ENCODE data around the gene WNK4. TPM values are rescaled to one million over a fixed set of nuclear protein-coding genes. Genes with fewer than 3 reads are reported as not detected.
A peak's percentile ranks its signal among the peaks of the same experiment; 100 is the strongest.
"Not testable (repeated sequence)": the region's sequence is repeated elsewhere in the genome, so short reads cannot be mapped to it uniquely, and the experiment has no call there.

The WNK4 gene
- total and polyA plus RNA-seq, 4 experiments from 2014 or later = 0.14 to 0.41 TPM; not detected in 2

GRCh38 chr17:42760652-42761581 lies 19.5 kb upstream of the WNK4 start, which contains the start of gene RAMP2:
Gene RAMP2 (plus strand): TSS chr17:42761227. CDS start chr17:42761262, 35 bp downstream.
- DNase-seq = no peak
- ChIA-PET POLR2A (ENCODE audit: partially characterized antibody) (interaction anchor here (3.1 kb wide), 1 partner anchor 13 kb away, joined by 13 read pairs; the partner anchor contains the start of gene VPS25), CTCF (ENCODE audit: partially characterized antibody) (interaction anchor here (0.6 to 3.6 kb wide), 7 partner anchors 11 to 183 kb away, joined by 3 to 35 read pairs (median 4); partner anchors contain the start of genes BECN1 and PSMC3IP)
- peaks cover 35 to 52% of the 10 kb centered on the region in 2 donors for H3K27me3 Mint-ChIP-seq
- H3K4me1 Mint-ChIP-seq = peaks cover 2 to 10% (median 4%) of the 10 kb centered on the region in 4 donors
- no peaks in the 10 kb centered on the region for H3K36me3 Mint-ChIP-seq
- H3K9me3 Mint-ChIP-seq = no peaks in the 10 kb centered on the region
- peak within 1 kb of the TSS; percentile 4 to 75 (median 48) for H3K4me3 Mint-ChIP-seq
- intact Hi-C loops (cut with micrococcal nuclease) = no loop called here
- H3K27ac Mint-ChIP-seq = peak within 1 kb of the TSS in 2 of 7 donors; percentile 36 to 46
- Histone ChIP-seq H3K9me3 (ENCODE audit: control insufficient read depth in 1 of 2, low read length in 2 of 2) (no peaks in the 10 kb centered on the region), H3K4me1 (ENCODE audit: insufficient read depth, low read length) (peaks cover 7% of the 10 kb centered on the region), H3K27me3 (ENCODE audit: insufficient read depth, low read length) (peaks cover 34% of the 10 kb centered on the region), H3K36me3 (ENCODE audit: insufficient read depth, low read length) (no peaks in the 10 kb centered on the region), H3K27ac (ENCODE audit: low read depth, low read length) (no peak within 1 kb of the TSS), H3K4me3 (ENCODE audit: low read length in 2 of 2) (no peak within 1 kb of the TSS)

DNA sequence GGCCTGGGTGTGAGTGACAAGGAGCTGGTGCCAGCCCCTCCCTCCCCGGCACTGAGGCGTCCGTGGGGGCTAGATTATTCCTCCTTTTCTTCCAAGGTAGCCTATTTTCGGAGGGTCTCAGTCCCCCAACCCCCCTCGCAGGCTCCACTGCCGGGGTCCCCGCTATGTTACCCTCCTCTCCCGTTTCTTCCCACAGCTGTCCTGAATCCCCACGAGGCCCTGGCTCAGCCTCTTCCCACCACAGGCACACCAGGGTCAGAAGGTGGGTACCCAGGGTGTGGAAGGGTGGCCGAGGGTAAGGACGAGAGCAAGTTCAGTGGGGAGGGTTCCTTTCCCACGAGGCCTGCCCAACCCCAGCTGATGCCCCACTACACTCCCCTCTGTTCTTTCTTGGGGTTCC lies 18.8 kb upstream of the WNK4 start:
- peaks cover 34% of the 10 kb centered on the region for H3K27me3 ChIP-seq (ENCODE audit: insufficient read depth, low read length)
- Mint-ChIP-seq H3K27ac (no peak overlapping the region), H3K36me3 (no peaks in the 10 kb centered on the region), H3K27me3 (peaks cover 30 to 48% of the 10 kb centered on the region in 2 donors), H3K4me1 (peaks cover 2 to 10% (median 4%) of the 10 kb centered on the region in 4 donors), H3K9me3 (no peaks in the 10 kb centered on the region), H3K4me3 (peak overlapping the region in 5 of 8 donors; percentile 10 to 70 (median 22))
- ChIA-PET POLR2A (ENCODE audit: partially characterized antibody) (interaction anchor here (3.1 kb wide), 1 partner anchor 12 kb away, joined by 13 read pairs; the partner anchor contains the start of gene VPS25), CTCF (ENCODE audit: partially characterized antibody) (interaction anchor here (2.9 to 3.6 kb wide), 2 partner anchors 43 to 184 kb away, joined by 20 to 35 read pairs; partner anchors contain the start of gene PSMC3IP)
- intact Hi-C loops (cut with micrococcal nuclease) = no loop called here
- no peak overlapping the region for H3K27ac ChIP-seq (ENCODE audit: low read depth, low read length)
- H3K9me3 ChIP-seq (ENCODE audit: control insufficient read depth in 1 of 2, low read length in 2 of 2) = no peaks in the 10 kb centered on the region
- peaks cover 7% of the 10 kb centered on the region for H3K4me1 ChIP-seq (ENCODE audit: insufficient read depth, low read length)
- H3K36me3 ChIP-seq (ENCODE audit: insufficient read depth, low read length) = no peaks in the 10 kb centered on the region
- DNase-seq = no peak
- no peak overlapping the region for H3K4me3 ChIP-seq (ENCODE audit: low read length in 2 of 2)

GRCh38 chr17:42766124-42766523 lies 14.3 kb upstream of the WNK4 start:
- H3K36me3 Mint-ChIP-seq = no peaks in the 10 kb centered on the region
- ChIA-PET POLR2A (ENCODE audit: partially characterized antibody) (no interaction called here), CTCF (ENCODE audit: partially characterized antibody) (interaction anchor here (1.9 kb wide), 1 partner anchor 47 kb away, joined by 6 read pairs; no protein-coding TSS in a partner anchor)
- no peak overlapping the region for H3K4me3 ChIP-seq (ENCODE audit: low read length in 2 of 2)
- no peaks in the 10 kb centered on the region for H3K36me3 ChIP-seq (ENCODE audit: insufficient read depth, low read length)
- peaks cover 23 to 36% of the 10 kb centered on the region in 2 donors for H3K27me3 Mint-ChIP-seq
- no peak overlapping the region for H3K27ac ChIP-seq (ENCODE audit: low read depth, low read length)
- H3K4me1 Mint-ChIP-seq = peaks cover 0 to 6% (median 2%) of the 10 kb centered on the region in 4 donors
- no peaks in the 10 kb centered on the region for H3K9me3 Mint-ChIP-seq
- no peak overlapping the region for H3K27ac Mint-ChIP-seq
- H3K9me3 ChIP-seq (ENCODE audit: control insufficient read depth in 1 of 2, low read length in 2 of 2) = no peaks in the 10 kb centered on the region
- peaks cover 4% of the 10 kb centered on the region for H3K4me1 ChIP-seq (ENCODE audit: insufficient read depth, low read length)
- peaks cover 26% of the 10 kb centered on the region for H3K27me3 ChIP-seq (ENCODE audit: insufficient read depth, low read length)
- DNase-seq = no peak
- intact Hi-C loops (cut with micrococcal nuclease) = no loop called here
- H3K4me3 Mint-ChIP-seq = no peak overlapping the region

GRCh38 chr17:42767512-42767911 lies 12.9 kb upstream of the WNK4 start:
- Mint-ChIP-seq H3K27ac (no peak overlapping the region), H3K27me3 (peaks cover 14 to 27% of the 10 kb centered on the region in 2 donors), H3K9me3 (no peaks in the 10 kb centered on the region), H3K4me3 (no peak overlapping the region), H3K4me1 (peaks cover 3 to 12% (median 8%) of the 10 kb centered on the region in 4 donors), H3K36me3 (no peaks in the 10 kb centered on the region)
- ChIA-PET CTCF (ENCODE audit: partially characterized antibody) (interaction anchor here (0.9 to 1.9 kb wide), 3 partner anchors 49 to 189 kb away, joined by 3 to 6 read pairs (median 4); partner anchors contain the start of gene PSMC3IP), POLR2A (ENCODE audit: partially characterized antibody) (no interaction called here)
- no peaks in the 10 kb centered on the region for H3K9me3 ChIP-seq (ENCODE audit: control insufficient read depth in 1 of 2, low read length in 2 of 2)
- H3K36me3 ChIP-seq (ENCODE audit: insufficient read depth, low read length) = no peaks in the 10 kb centered on the region
- intact Hi-C loops (cut with micrococcal nuclease) = no loop called here
- H3K4me3 ChIP-seq (ENCODE audit: low read length in 2 of 2) = no peak overlapping the region
- H3K27me3 ChIP-seq (ENCODE audit: insufficient read depth, low read length) = peaks cover 13% of the 10 kb centered on the region
- DNase-seq = no peak
- H3K27ac ChIP-seq (ENCODE audit: low read depth, low read length) = no peak overlapping the region
- peaks cover 2% of the 10 kb centered on the region for H3K4me1 ChIP-seq (ENCODE audit: insufficient read depth, low read length)

DNA sequence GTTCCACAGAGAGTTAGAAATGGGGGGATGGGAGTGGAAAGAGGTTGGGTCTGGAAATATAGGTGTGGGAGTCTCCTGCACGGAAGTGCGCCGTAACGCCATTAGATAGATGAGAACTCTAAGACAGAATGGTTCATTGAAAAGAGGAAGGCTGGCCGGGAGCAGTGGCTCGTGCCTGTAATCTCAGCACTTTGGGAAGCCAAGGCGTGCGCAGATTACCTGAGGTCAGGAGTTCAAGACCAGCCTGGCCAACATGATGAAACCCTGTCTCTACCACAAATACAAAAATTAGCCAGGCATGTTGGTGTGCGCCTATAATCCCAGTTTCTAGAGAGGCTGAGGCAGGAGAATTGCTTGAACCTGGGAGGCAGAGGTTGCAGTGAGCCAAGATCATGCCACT lies 12.4 kb upstream of the WNK4 start:
- Mint-ChIP-seq H3K4me1 (peaks cover 4 to 14% (median 11%) of the 10 kb centered on the region in 4 donors), H3K27me3 (peaks cover 13 to 22% of the 10 kb centered on the region in 2 donors)
- H3K36me3 Mint-ChIP-seq; DNase-seq; H3K9me3 Mint-ChIP-seq; H3K36me3 ChIP-seq (ENCODE audit: insufficient read depth, low read length); H3K4me3 ChIP-seq (ENCODE audit: low read length in 2 of 2); H3K4me3 Mint-ChIP-seq; H3K27ac ChIP-seq (ENCODE audit: low read depth, low read length); POLR2A ChIA-PET (ENCODE audit: partially characterized antibody); H3K27me3 ChIP-seq (ENCODE audit: insufficient read depth, low read length); intact Hi-C loops (cut with micrococcal nuclease); H3K9me3 ChIP-seq (ENCODE audit: control insufficient read depth in 1 of 2, low read length in 2 of 2); H3K27ac Mint-ChIP-seq; H3K4me1 ChIP-seq (ENCODE audit: insufficient read depth, low read length); CTCF ChIA-PET (ENCODE audit: partially characterized antibody): not testable (repeated sequence)

- H3K4me3 Mint-ChIP-seq; H3K27ac ChIP-seq (ENCODE audit: low read depth, low read length); H3K27me3 Mint-ChIP-seq; H3K4me3 ChIP-seq (ENCODE audit: low read length in 2 of 2); H3K9me3 ChIP-seq (ENCODE audit: control insufficient read depth in 1 of 2, low read length in 2 of 2); DNase-seq; POLR2A ChIA-PET (ENCODE audit: partially characterized antibody); H3K36me3 ChIP-seq (ENCODE audit: insufficient read depth, low read length); intact Hi-C loops (cut with micrococcal nuclease); H3K27me3 ChIP-seq (ENCODE audit: insufficient read depth, low read length); H3K27ac Mint-ChIP-seq; H3K9me3 Mint-ChIP-seq: not testable (repeated sequence)
- Mint-ChIP-seq H3K4me1 (peaks cover 11 to 28% (median 19%) of the 10 kb centered on the region in 4 donors), H3K36me3 (peaks cover 10 to 11% of the 10 kb centered on the region in 2 donors)
- peaks cover 17% of the 10 kb centered on the region for H3K4me1 ChIP-seq (ENCODE audit: insufficient read depth, low read length)
- CTCF ChIA-PET (ENCODE audit: partially characterized antibody) = interaction anchor here (0.7 kb wide), 1 partner anchor 10 kb away, joined by 4 read pairs; no protein-coding TSS in a partner anchor
These were observed 10.4 kb upstream of the WNK4 start for GRCh38 chr17:42769964-42770363.

GRCh38 chr17:42772945-42773289 lies 7.5 kb upstream of the WNK4 start:
- H3K4me1 Mint-ChIP-seq = peaks cover 11 to 28% (median 19%) of the 10 kb centered on the region in 4 donors
- Histone ChIP-seq H3K36me3 (ENCODE audit: insufficient read depth, low read length) (peaks cover 11% of the 10 kb centered on the region), H3K4me3 (ENCODE audit: low read length in 2 of 2) (peak overlapping the region; percentile 90 to 100), H3K27me3 (ENCODE audit: insufficient read depth, low read length) (no peaks in the 10 kb centered on the region), H3K9me3 (ENCODE audit: control insufficient read depth in 1 of 2, low read length in 2 of 2) (no peaks in the 10 kb centered on the region), H3K27ac (ENCODE audit: low read depth, low read length) (peak overlapping the region; percentile 81), H3K4me1 (ENCODE audit: insufficient read depth, low read length) (peaks cover 17% of the 10 kb centered on the region)
- intact Hi-C loops (cut with micrococcal nuclease) = loop anchor here (1.0 kb wide), 1 partner anchor 164 kb away; the partner anchor contains the start of genes RETREG3 and TUBG1
- peaks cover under 1% of the 10 kb centered on the region in 2 donors for H3K27me3 Mint-ChIP-seq
- DNase-seq = no peak
- H3K36me3 Mint-ChIP-seq = peaks cover 28 to 34% of the 10 kb centered on the region in 2 donors
- ChIA-PET POLR2A (ENCODE audit: partially characterized antibody) (interaction anchor here (0.7 to 2.3 kb wide), 14 partner anchors 9 to 588 kb away, joined by 3 to 27 read pairs (median 6); partner anchors contain the start of genes BECN1, CNTD1, COA3 and PSMC3IP), CTCF (ENCODE audit: partially characterized antibody) (interaction anchor here (1.2 to 3.0 kb wide), 7 partner anchors 9 to 225 kb away, joined by 3 to 16 read pairs (median 6); partner anchors contain the start of genes BECN1, PSMC3IP and RPL27)
- H3K9me3 Mint-ChIP-seq = no peaks in the 10 kb centered on the region
- peak overlapping the region; percentile 98 to 99 (median 99) for H3K4me3 Mint-ChIP-seq
- peak overlapping the region; percentile 91 to 99 (median 98) for H3K27ac Mint-ChIP-seq

All from CD4-positive, alpha-beta memory T cell (primary cell).